ENCODE measurements around the gene TUBB4B. TPM values are rescaled to one million over a fixed set of nuclear protein-coding genes. Genes with fewer than 3 reads are reported as not detected.

TUBB4B gene
- polyA plus RNA-seq, 2 of the 4 experiments (the other 2 are of a cell fraction) = 256 to 671 TPM

GRCh38 chr9:137275203-137275587 is 34.1 kb downstream of the TUBB4B start:
- H3K27ac ChIP-seq = peak overlapping the region in 1 of 2 experiments; percentile 96; a peak in 3 of 6 replicates
- no peak for TF ChIP-seq USF2 (IDR thresholded peaks at IDR 0.05)
- TF ChIP-seq RCOR1 (IDR thresholded peaks at IDR 0.05; ENCODE audit: low read depth, low read length) = no peak
- no peak for TF ChIP-seq CBX2 (IDR thresholded peaks at IDR 0.05; ENCODE audit: borderline replicate concordance, low read depth)
- TF ChIP-seq TFCP2L1 (CRISPR knock-in tag; IDR thresholded peaks at IDR 0.05) = no peak
- TF ChIP-seq E2F6 (IDR thresholded peaks at IDR 0.05; ENCODE audit: borderline replicate concordance, low read depth) = no peak
- no peak for TF ChIP-seq MAX (IDR thresholded peaks at IDR 0.05)
- POLR2A ChIA-PET = no interaction called here

GRCh38 chr9:137275588-137276472 is 34.7 kb downstream of the TUBB4B start:
- FAIRE-seq = no peak
- Histone ChIP-seq H3K4me3 (no peak overlapping the region), H3K4me1 (peaks cover 28% of the 10 kb centered on the region), H3K27ac (peak overlapping the region; percentile 94 to 96), H3K4me2 (peak overlapping the region; percentile 97), H3K9me3 (no peaks in the 10 kb centered on the region)
- 86% methylated on average over 21 of the region's 24 CpGs for WGBS (ENCODE audit: missing lambda C conversion rate)
- no peak for DNase-seq (ENCODE audit: low read depth in 1 of 2, low spot score in 1 of 2)
- ChIA-PET CTCF (interaction anchor here (0.9 to 2.8 kb wide), 6 partner anchors 9 to 132 kb away, joined by 3 to 16 read pairs (median 12); partner anchors contain the start of genes NRARP and RNF224), POLR2A (interaction anchor here (1.9 to 2.2 kb wide), 2 partner anchors 26 to 35 kb away, joined by 13 to 29 read pairs; partner anchors contain the start of genes NRARP and TUBB4B)
- TF ChIP-seq ELK1 (IDR thresholded peaks at IDR 0.05; ENCODE audit: low read depth, low read length) (no peak), SMC3 (IDR thresholded peaks at IDR 0.05) (no peak), RCOR1 (IDR thresholded peaks at IDR 0.05; ENCODE audit: low read depth, low read length) (no peak), NFE2L2 (conservative IDR thresholded peaks at IDR 0.05; ENCODE audit: low read length) (no peak), USF2 (IDR thresholded peaks at IDR 0.05) (no peak), ZFP36 (IDR thresholded peaks at IDR 0.05; ENCODE audit: borderline replicate concordance, partially characterized antibody) (no peak), BCL3 (IDR thresholded peaks at IDR 0.05) (no peak), HOXA7 (CRISPR knock-in tag; IDR thresholded peaks at IDR 0.05) (no peak), RARB (CRISPR knock-in tag; IDR thresholded peaks at IDR 0.05) (no peak), TP53 (CRISPR knock-in tag; IDR thresholded peaks at IDR 0.05) (no peak), E2F6 (IDR thresholded peaks at IDR 0.05; ENCODE audit: borderline replicate concordance, low read depth) (no peak), HOXB5 (CRISPR knock-in tag; IDR thresholded peaks at IDR 0.05) (no peak), HES2 (IDR thresholded peaks at IDR 0.05) (no peak), PBX3 (IDR thresholded peaks at IDR 0.05) (no peak)
- peak; percentile 4 to 14; a peak in 4 of 6 replicates for ATAC-seq

More at GRCh38 chr9:137275203-137275587, 34.1 kb downstream of the TUBB4B start:
- peaks cover 28% of the 10 kb centered on the region for H3K4me1 ChIP-seq
- WGBS (ENCODE audit: missing lambda C conversion rate) = 90% methylated on average over 10 of the region's 10 CpGs
- no peak for FAIRE-seq
- no peaks in the 10 kb centered on the region for H3K9me3 ChIP-seq
- CTCF ChIA-PET = interaction anchor here (0.6 to 4.2 kb wide), 4 partner anchors 13 to 464 kb away, joined by 4 to 43 read pairs (median 5); no protein-coding TSS in a partner anchor
- DNase-seq (ENCODE audit: low read depth in 1 of 2, low spot score in 1 of 2) = no peak
- H3K4me2 ChIP-seq = 0 out of 3 replicates have a peak overlapping the region, but pooled peaks have one; percentile 97
- H3K4me3 ChIP-seq = no peak overlapping the region
- ATAC-seq = no peak

Measured in A549 (cell line).